Activated CD4-positive, alpha-beta memory T cell treated with anti-CD3 and anti-CD28 coated beads for 36 hours (primary cell): Measurements from ENCODE around the gene ELOVL5. TPM values are rescaled to one million over a fixed set of nuclear protein-coding genes. Genes with fewer than 3 reads are reported as not detected.

Experiments
- CTCF ChIA-PET: fragments of 350-600 bp; sonication (Branson Sonifier 250); formaldehyde crosslinking; loops from one replicate; lab custom pipeline; 2021; ENCODE audit warnings: antibody characterized with exemption, inconsistent platforms; lab: Charles Lee
- POLR2A ChIA-PET: fragments of 350-600 bp; sonication (Branson Sonifier 250); formaldehyde crosslinking; loops from one replicate; lab custom pipeline; 2021; ENCODE audit warnings: antibody characterized with exemption; lab: Charles Lee
- DNase-seq: peaks from one replicate; pipeline ENCODE4 v3.0.0-alpha.2; 2020
- H3K27ac Mint-ChIP-seq: one replicate; pipeline ENCODE4 v1.8.0; 2021; ENCODE audit warnings: mixed read lengths
- H3K27me3 Mint-ChIP-seq: one replicate; pipeline ENCODE4 v1.8.0; 2021; ENCODE audit warnings: mixed read lengths
- H3K36me3 Mint-ChIP-seq: one replicate; pipeline ENCODE4 v1.8.0; 2021; ENCODE audit warnings: mixed read lengths
- H3K4me1 Mint-ChIP-seq: one replicate; pipeline ENCODE4 v1.8.0; 2021; ENCODE audit warnings: low read depth, mixed read lengths
- H3K4me3 Mint-ChIP-seq: one replicate; pipeline ENCODE4 v1.8.0; 2021; ENCODE audit warnings: mild to moderate bottlenecking, mixed read lengths
- H3K9me3 Mint-ChIP-seq: one replicate; pipeline ENCODE4 v1.8.0; 2021; ENCODE audit warnings: mixed read lengths
- intact Hi-C: fragments of 100-400 bp; cut with micrococcal nuclease; formaldehyde crosslinking; loops from one replicate; pipeline ENCODE4 v1.15.1; 2023
- microRNA-seq: library from miRNA; unstranded; fragments of <30 nt; microRNA quantifications from one replicate; pipeline ENCODE4 v1.2.0, GENCODE V29; 2022; ENCODE audit warnings: borderline number of aligned reads, borderline microRNAs expressed, borderline replicate concordance
- total RNA-seq, 2 experiments: library from RNA; stranded (reverse); gene quantifications; one replicate each; pipeline ENCODE4 v1.2.3, GENCODE V29; 2021

Gene ELOVL5
- total RNA-seq, 2 experiments from 2014 or later: 112 to 121 TPM

GRCh38 chr6:53233309-53233708, 115.4 kb downstream of the ELOVL5 start:
- H3K4me3 Mint-ChIP-seq: no peak overlapping the region
- H3K27ac Mint-ChIP-seq: no peak overlapping the region
- no peaks in the 10 kb centered on the region for H3K27me3 Mint-ChIP-seq
- DNase-seq: no peak
- H3K4me1 Mint-ChIP-seq: peaks cover 42% of the 10 kb centered on the region
- H3K9me3 Mint-ChIP-seq: no peaks in the 10 kb centered on the region
- POLR2A ChIA-PET: no interaction called here
- H3K36me3 Mint-ChIP-seq: no peaks in the 10 kb centered on the region
- CTCF ChIA-PET: interaction anchor here (1.6 kb wide), 1 partner anchor 260 kb away, joined by 5 read pairs; no protein-coding TSS in a partner anchor
- intact Hi-C loops: loop anchor here (5.0 kb wide), 1 partner anchor 46 kb away; no protein-coding TSS in a partner anchor

GRCh38 chr6:53230775-53231467, 117.8 kb downstream of the ELOVL5 start:
- no peak for DNase-seq
- CTCF ChIA-PET: interaction anchor here (0.7 to 1.3 kb wide), 3 partner anchors 58 to 206 kb away, joined by 3 read pairs; no protein-coding TSS in a partner anchor
- H3K27ac Mint-ChIP-seq: no peak overlapping the region
- intact Hi-C loops: loop anchor here (1.0 to 5.0 kb wide), 7 partner anchors 9 to 262 kb away; no protein-coding TSS in a partner anchor
- no peaks in the 10 kb centered on the region for H3K9me3 Mint-ChIP-seq
- no peak overlapping the region for H3K4me3 Mint-ChIP-seq
- no peaks in the 10 kb centered on the region for H3K36me3 Mint-ChIP-seq
- H3K27me3 Mint-ChIP-seq: no peaks in the 10 kb centered on the region
- POLR2A ChIA-PET: interaction anchor here (0.6 kb wide), 1 partner anchor 478 kb away, joined by 3 read pairs; no protein-coding TSS in a partner anchor
- H3K4me1 Mint-ChIP-seq: peaks cover 32% of the 10 kb centered on the region

DNA sequence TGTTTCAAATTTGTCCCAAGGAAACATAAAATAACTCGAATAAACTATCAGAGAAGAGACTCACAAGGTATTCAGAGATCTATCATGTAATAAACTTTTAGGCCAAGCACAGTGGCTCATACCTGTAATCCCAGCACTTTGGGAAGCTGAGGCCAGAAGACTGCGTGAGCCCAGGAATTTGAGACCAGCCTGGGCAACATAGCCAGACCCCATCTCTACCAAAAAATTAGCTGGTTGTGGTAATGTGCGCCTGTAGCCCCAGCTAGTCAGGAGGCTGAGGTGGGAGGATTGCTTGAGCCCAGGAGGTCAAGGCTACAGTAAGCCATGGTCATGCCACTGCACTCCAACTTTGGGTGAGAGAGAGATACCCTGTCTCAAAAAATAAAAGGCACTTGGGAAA, 120.9 kb downstream of the ELOVL5 start:
- Mint-ChIP-seq H3K9me3 (no peaks in the 10 kb centered on the region), H3K36me3 (no peaks in the 10 kb centered on the region), H3K4me1 (peaks cover 22% of the 10 kb centered on the region), H3K4me3 (no peak overlapping the region), H3K27ac (no peak overlapping the region), H3K27me3 (no peaks in the 10 kb centered on the region)
- no peak for DNase-seq
- intact Hi-C loops: no loop called here
- ChIA-PET POLR2A (interaction anchor here (0.6 kb wide), 1 partner anchor 18 kb away, joined by 5 read pairs; no protein-coding TSS in a partner anchor), CTCF (interaction anchor here (1.1 kb wide), 1 partner anchor 32 kb away, joined by 3 read pairs; no protein-coding TSS in a partner anchor)

GRCh38 chr6:53220605-53221004, 128.1 kb downstream of the ELOVL5 start:
- intact Hi-C loops: no loop called here
- no peaks in the 10 kb centered on the region for H3K36me3 Mint-ChIP-seq
- no peak overlapping the region for H3K4me3 Mint-ChIP-seq
- ChIA-PET CTCF (no interaction called here), POLR2A (no interaction called here)
- DNase-seq: no peak
- no peak overlapping the region for H3K27ac Mint-ChIP-seq
- H3K9me3 Mint-ChIP-seq: no peaks in the 10 kb centered on the region
- no peaks in the 10 kb centered on the region for H3K27me3 Mint-ChIP-seq
- peaks cover 10% of the 10 kb centered on the region for H3K4me1 Mint-ChIP-seq

Small RNA genes lying within 50 kb of the gene (microRNA-seq; reads per million reads assigned to microRNA genes)
- not detected for gene MIR5685

Other genes with a start within 250 kb of the ELOVL5 start
- gene GCM1, start 200.1 kb downstream of the ELOVL5 start, total RNA-seq: not detected
- gene GCLC, start 196.2 kb upstream of the ELOVL5 start, total RNA-seq: 10 to 100 TPM; 27.2 to 33.3 TPM